Measurements from ENCODE around the gene PRDM16. TPM values are rescaled to one million over a fixed set of nuclear protein-coding genes. Genes with fewer than 3 reads are reported as not detected.

The PRDM16 gene
- total RNA-seq, 4 donors from 2014 or later = 0.26 to 7.7 (median 0.35) TPM; not detected in 1

DNA sequence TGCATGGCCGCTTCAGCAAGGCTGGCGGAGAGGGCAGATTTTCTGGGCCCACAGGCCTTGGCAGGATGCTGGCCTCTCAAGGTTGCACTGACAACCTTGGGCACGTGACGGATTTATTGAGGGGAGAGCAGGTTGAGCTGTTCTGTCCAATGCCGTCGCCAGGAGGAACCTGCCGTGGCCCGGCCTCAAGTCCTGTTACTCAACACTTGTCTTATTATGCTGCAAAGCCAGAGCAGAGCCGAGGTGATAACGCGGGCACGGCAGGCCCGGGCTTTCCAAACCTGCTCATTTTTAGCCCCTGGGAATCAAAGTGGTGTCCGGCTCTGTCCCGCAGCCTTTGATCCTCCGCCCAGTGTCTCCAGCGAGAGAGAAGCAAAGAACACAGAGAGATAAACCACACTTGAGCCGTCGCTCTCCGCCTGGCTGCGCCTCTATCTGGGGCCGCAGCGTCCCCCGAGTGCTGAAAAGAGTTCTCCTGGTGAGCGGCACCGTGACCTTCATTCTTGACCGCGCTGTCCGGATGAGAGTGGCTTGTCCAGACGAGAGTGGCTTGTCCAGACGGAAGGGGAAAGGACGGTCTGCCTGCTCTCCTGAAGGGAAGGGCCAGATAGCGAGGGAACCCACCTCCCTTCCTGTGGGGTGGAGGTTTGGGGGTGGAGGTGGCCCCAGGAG is 223.2 kb downstream of the PRDM16 start:
- TF ChIP-seq, protein P1, sequence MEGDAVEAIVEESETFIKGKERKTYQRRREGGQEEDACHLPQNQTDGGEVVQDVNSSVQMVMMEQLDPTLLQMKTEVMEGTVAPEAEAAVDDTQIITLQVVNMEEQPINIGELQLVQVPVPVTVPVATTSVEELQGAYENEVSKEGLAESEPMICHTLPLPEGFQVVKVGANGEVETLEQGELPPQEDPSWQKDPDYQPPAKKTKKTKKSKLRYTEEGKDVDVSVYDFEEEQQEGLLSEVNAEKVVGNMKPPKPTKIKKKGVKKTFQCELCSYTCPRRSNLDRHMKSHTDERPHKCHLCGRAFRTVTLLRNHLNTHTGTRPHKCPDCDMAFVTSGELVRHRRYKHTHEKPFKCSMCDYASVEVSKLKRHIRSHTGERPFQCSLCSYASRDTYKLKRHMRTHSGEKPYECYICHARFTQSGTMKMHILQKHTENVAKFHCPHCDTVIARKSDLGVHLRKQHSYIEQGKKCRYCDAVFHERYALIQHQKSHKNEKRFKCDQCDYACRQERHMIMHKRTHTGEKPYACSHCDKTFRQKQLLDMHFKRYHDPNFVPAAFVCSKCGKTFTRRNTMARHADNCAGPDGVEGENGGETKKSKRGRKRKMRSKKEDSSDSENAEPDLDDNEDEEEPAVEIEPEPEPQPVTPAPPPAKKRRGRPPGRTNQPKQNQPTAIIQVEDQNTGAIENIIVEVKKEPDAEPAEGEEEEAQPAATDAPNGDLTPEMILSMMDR (IDR thresholded peaks at IDR 0.05) = no peak
- TF ChIP-seq POLR2A (IDR thresholded peaks at IDR 0.05) = no peak
- intact Hi-C loops (cut with DNase I; ENCODE audit: low total_unique reads) = no loop called here
- no peaks in the 10 kb centered on the region for H3K4me1 ChIP-seq
- no peaks in the 10 kb centered on the region for H3K9me3 ChIP-seq
- H3K27ac ChIP-seq = no peak overlapping the region
- H3K27me3 ChIP-seq = no peaks in the 10 kb centered on the region
- H3K36me3 ChIP-seq = no peaks in the 10 kb centered on the region
- H3K4me3 ChIP-seq = no peak overlapping the region
- DNase-seq = no peak

DNA sequence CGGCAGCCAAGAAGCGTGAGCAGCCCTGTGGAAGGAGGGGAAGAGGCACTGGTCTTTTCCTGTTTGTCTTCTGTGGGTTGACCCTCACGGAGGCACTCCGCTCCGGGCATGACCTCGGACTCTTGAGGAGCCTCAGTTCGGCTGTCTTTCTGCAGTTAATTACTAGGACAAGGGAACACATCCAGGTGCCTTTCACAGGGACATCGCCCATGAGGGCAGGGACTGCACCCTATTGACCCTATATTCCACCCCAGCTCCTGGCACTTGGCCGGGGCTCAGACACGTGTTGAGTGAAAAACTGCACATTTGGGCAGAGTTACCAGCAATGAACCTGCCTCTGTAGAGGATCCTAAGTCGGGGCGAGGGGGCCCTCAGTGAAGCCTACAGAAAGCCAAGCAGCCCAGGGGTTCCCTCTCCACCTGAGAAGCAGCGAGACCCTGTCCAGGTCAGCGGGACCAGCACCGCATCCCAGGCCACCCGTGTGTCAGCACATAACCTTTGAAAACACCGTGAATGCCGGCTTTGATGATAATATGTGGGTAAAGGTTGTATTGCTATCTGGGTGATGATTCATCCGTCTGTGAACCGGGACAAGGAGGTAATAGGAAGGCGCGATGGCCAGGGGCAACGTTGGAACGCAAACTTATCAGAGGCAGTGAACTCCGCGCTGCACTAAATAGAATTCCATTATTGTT is 224.0 kb downstream of the PRDM16 start:
- no peaks in the 10 kb centered on the region for H3K4me1 ChIP-seq
- intact Hi-C loops (cut with DNase I; ENCODE audit: low total_unique reads) = no loop called here
- no peaks in the 10 kb centered on the region for H3K9me3 ChIP-seq
- no peak overlapping the region for H3K27ac ChIP-seq
- H3K36me3 ChIP-seq = no peaks in the 10 kb centered on the region
- DNase-seq = no peak
- no peak overlapping the region for H3K4me3 ChIP-seq
- TF ChIP-seq POLR2A (IDR thresholded peaks at IDR 0.05) = no peak
- TF ChIP-seq, protein P1 (IDR thresholded peaks at IDR 0.05) = no peak
- H3K27me3 ChIP-seq = no peaks in the 10 kb centered on the region

DNA sequence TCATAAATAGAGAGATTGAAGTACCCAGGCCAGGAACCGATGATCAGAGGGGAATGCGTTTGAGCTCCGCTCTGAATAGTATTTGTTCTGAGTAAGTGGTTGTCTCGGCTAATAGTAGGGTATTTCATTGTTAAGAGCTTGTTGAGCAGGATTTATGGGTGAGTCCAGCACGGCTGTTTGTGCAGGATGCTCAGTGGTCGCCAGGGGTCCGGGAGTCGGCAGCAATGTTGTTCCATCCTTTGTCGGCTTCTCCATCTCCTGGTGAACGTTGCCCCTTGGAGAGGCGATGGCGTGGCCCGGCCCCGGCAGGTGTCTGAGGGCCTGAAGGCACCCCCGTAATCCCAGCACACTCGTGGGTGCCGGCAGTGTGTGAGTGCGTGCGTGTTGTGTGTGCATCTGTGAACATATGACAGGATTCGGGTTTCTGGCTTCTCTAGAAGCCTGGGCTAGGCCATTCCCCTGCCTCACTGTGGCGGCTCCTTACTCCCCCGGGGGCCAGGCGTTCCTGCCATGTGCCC is 224.6 kb downstream of the PRDM16 start:
- Histone ChIP-seq H3K4me3 (no peak overlapping the region), H3K9me3 (no peaks in the 10 kb centered on the region), H3K4me1 (no peaks in the 10 kb centered on the region), H3K36me3 (no peaks in the 10 kb centered on the region), H3K27ac (no peak overlapping the region), H3K27me3 (no peaks in the 10 kb centered on the region)
- no peak for DNase-seq
- TF ChIP-seq POLR2A (IDR thresholded peaks at IDR 0.05) = no peak
- TF ChIP-seq, protein P1 (IDR thresholded peaks at IDR 0.05) = no peak
- intact Hi-C loops (cut with DNase I; ENCODE audit: low total_unique reads) = no loop called here

DNA sequence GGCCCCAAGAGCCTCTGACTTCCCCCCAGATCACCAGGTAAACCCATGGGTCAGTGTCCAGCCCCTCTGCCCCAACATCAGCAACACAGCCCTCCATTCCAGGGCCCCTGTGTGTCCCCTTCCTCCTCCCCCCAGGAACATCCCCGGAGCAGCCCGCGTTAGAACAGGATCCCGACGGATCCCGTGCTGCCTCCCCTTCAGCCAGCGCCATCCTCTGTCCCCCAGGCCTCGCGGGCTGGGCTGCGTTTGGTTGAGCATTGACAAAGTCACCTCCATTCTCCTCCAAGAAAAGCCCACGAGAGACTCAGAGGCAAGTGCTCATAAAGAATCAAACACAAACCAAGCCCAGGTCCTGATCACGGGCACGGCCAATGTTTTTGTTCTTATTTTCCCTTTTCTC is 225.4 kb downstream of the PRDM16 start:
- no peak for TF ChIP-seq POLR2A (IDR thresholded peaks at IDR 0.05)
- TF ChIP-seq, protein P1 (IDR thresholded peaks at IDR 0.05) = no peak
- Histone ChIP-seq H3K4me1 (no peaks in the 10 kb centered on the region), H3K4me3 (no peak overlapping the region), H3K36me3 (no peaks in the 10 kb centered on the region), H3K27ac (no peak overlapping the region), H3K27me3 (no peaks in the 10 kb centered on the region), H3K9me3 (no peaks in the 10 kb centered on the region)
- intact Hi-C loops (cut with DNase I; ENCODE audit: low total_unique reads) = no loop called here
- no peak for DNase-seq

DNA sequence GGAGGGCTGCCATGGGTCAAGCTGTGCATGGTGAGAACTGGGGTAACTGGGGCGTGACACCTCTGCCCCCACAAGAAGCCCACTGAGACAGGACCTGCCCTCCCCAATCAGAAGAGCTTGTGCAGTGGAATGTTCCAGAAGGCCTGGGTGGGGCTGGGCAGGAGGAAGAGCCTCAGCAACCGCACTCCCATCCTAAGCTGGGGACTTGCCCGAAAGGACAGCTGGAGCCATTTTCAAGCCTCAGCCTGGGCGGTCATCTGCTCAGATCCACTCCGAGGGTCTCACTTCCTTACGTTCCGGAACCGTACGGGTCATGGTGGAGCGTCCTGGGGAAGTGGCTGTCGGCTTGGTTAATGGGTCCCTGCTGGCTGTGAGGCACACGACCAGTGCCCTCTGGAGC is 226.8 kb downstream of the PRDM16 start:
- Histone ChIP-seq H3K27ac (no peak overlapping the region), H3K36me3 (no peaks in the 10 kb centered on the region), H3K4me3 (no peak overlapping the region), H3K4me1 (no peaks in the 10 kb centered on the region), H3K9me3 (no peaks in the 10 kb centered on the region), H3K27me3 (no peaks in the 10 kb centered on the region)
- DNase-seq = no peak
- intact Hi-C loops (cut with DNase I; ENCODE audit: low total_unique reads) = no loop called here
- no peak for TF ChIP-seq POLR2A (IDR thresholded peaks at IDR 0.05)
- TF ChIP-seq, protein P1 (IDR thresholded peaks at IDR 0.05) = no peak

All from uterus (tissue), 4 donors.